Erythroblast (primary cell): ENCODE data around the gene PTGES3.

Experiments
- GATA1 ChIP-seq: IDR thresholded peaks from 2 replicates; pipeline ENCODE4 v1.6.1; 2011; ENCODE audit warnings: low read depth, mild to moderate bottlenecking, control low read depth, low read length, moderate library complexity
- POLR2A ChIP-seq: IDR thresholded peaks from 2 replicates; pipeline ENCODE4 v1.6.1; 2011; ENCODE audit warnings: mild to moderate bottlenecking, low read length

- TF ChIP-seq POLR2A (peak; percentile 66), GATA1 (no peak)
Observed at GRCh38 chr12:56723889-56724700, 36.0 kb upstream of the PTGES3 start.
